Mucosa of rectum (tissue), 2 donors: Measurements from ENCODE around the gene TMEM59L.
"Not testable (repeated sequence)": the region's sequence is repeated elsewhere in the genome, so short reads cannot be mapped to it uniquely, and the experiment has no call there.

Experiments used
- H3K27ac ChIP-seq, 2 donors: one replicate each; pipeline ENCODE4 v1.7.0; 2013; ENCODE audit warnings: inconsistent platforms in 2 of 2, low read depth in 2 of 2, low read length in 2 of 2
- H3K27me3 ChIP-seq, 2 donors: one replicate each; pipeline ENCODE4 v1.7.0; 2013; ENCODE audit warnings: low read length in 2 of 2; ENCODE audit not compliant: control insufficient read depth in 2 of 2, insufficient read depth in 2 of 2
- H3K36me3 ChIP-seq, 2 donors: one replicate each; pipeline ENCODE4 v1.7.0; 2013; ENCODE audit warnings: low read length in 2 of 2; ENCODE audit not compliant: control insufficient read depth in 2 of 2, insufficient read depth in 2 of 2
- H3K4me1 ChIP-seq, 2 donors: one replicate each; pipeline ENCODE4 v1.7.0; 2013; ENCODE audit warnings: low read length in 2 of 2, mild to moderate bottlenecking in 1 of 2; ENCODE audit not compliant: control insufficient read depth in 2 of 2, insufficient read depth in 2 of 2
- H3K4me3 ChIP-seq, 2 donors: one replicate each; pipeline ENCODE4 v1.7.0; 2013; ENCODE audit warnings: low read length in 2 of 2
- H3K9ac ChIP-seq, 2 donors: one replicate each; pipeline ENCODE4 v1.7.0; 2013; ENCODE audit warnings: low read length in 2 of 2, low read depth in 1 of 2, mild to moderate bottlenecking in 1 of 2
- H3K9me3 ChIP-seq, 2 donors: one replicate each; pipeline ENCODE4 v1.7.0; 2013; ENCODE audit warnings: low read length in 2 of 2; ENCODE audit not compliant: control insufficient read depth in 2 of 2
- donor health status: healthy.
- donor health status: Normal muscosa, but diverticular disease.

TMEM59L gene

DNA sequence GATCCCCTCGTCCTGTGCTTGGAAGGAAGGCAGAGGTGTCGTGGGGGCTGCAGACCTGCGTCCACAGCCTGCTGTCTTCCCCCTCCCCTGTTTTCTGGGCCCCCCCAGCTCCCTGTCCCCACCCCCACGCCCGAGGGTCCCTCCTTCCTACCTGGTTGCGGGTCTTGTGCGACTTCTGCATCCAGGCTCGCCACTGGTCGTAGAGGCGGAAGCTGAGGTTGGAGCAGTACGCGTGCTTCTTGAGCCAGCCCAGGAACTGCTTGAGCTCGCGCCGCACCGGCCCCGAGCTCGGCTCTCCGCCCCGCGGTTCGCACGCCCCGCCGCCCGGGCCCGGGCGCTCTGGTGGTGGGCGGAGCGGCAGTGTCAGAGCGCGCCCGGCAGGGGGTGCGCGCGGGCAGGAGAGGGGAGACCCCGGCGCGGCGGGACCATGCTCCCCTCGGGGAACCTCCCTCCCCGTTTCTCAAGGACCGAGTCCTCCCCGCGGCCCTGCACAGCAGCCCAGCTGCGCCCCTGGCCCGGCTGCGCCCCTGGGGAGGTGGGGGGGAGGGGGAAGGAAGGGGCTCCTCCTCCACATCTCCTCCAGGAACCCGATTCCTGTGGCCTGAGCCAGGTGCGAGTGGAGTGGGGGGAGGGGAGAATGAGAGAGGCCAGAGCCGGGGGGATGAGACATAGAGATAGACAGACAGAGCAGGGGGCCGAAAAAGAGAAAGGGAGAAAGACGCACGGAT, 18.4 kb upstream of the TMEM59L start:
- H3K27ac ChIP-seq, result no peak overlapping the region
- H3K27me3 ChIP-seq, result peaks cover 7 to 16% of the 10 kb centered on the region in 2 donors
- peak overlapping the region; percentile 4 to 6 for H3K4me3 ChIP-seq
- no peaks in the 10 kb centered on the region for H3K9me3 ChIP-seq
- peak overlapping the region in 1 of 2 donors; percentile 19 for H3K9ac ChIP-seq
- H3K4me1 ChIP-seq, result peaks cover 19 to 20% of the 10 kb centered on the region in 2 donors
- H3K36me3 ChIP-seq, result peaks cover 5 to 6% of the 10 kb centered on the region in 2 donors

- Histone ChIP-seq H3K36me3 (peaks cover 5 to 6% of the 10 kb centered on the region in 2 donors), H3K27ac (no peak overlapping the region), H3K4me1 (peaks cover 14% of the 10 kb centered on the region in 2 donors), H3K4me3 (peak overlapping the region; percentile 4 to 6), H3K9me3 (no peaks in the 10 kb centered on the region), H3K9ac (no peak overlapping the region), H3K27me3 (peaks cover 11 to 21% of the 10 kb centered on the region in 2 donors)
Measured at GRCh38 chr19:18594824-18595373, 17.8 kb upstream of the TMEM59L start.

GRCh38 chr19:18595475-18595874, 17.2 kb upstream of the TMEM59L start:
- no peak overlapping the region for H3K9ac ChIP-seq
- no peak overlapping the region for H3K27ac ChIP-seq
- H3K36me3 ChIP-seq, result peaks cover 5 to 6% of the 10 kb centered on the region in 2 donors
- H3K27me3 ChIP-seq, result peaks cover 11 to 23% of the 10 kb centered on the region in 2 donors
- no peak overlapping the region for H3K4me3 ChIP-seq
- peaks cover 10% of the 10 kb centered on the region in 2 donors for H3K4me1 ChIP-seq
- no peaks in the 10 kb centered on the region for H3K9me3 ChIP-seq

DNA sequence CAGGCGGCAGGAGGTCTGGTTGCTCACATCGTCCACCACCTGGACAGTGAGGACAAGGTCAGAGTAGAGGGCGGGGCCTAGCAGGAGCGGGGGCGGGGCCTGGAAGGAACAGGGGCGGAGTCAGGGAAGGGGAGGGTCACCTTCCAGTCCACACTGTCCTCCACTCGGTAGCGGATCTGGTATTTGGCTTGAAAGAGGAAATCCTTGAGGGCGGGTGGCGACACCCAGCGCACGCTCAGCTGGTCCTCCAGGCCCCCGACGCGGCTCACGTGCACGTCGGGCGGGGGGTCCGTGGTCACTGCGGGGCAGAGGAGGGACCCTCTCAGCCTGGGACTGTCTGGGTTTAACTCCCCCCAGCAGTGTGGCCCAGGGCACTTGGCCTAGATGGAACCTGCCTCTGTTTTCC, 15.9 kb upstream of the TMEM59L start:
- no peak overlapping the region for H3K9ac ChIP-seq
- no peak overlapping the region for H3K4me3 ChIP-seq
- no peaks in the 10 kb centered on the region for H3K9me3 ChIP-seq
- peaks cover 11 to 23% of the 10 kb centered on the region in 2 donors for H3K27me3 ChIP-seq
- H3K27ac ChIP-seq, result no peak overlapping the region
- H3K4me1 ChIP-seq, result peaks cover 9 to 10% of the 10 kb centered on the region in 2 donors
- no peaks in the 10 kb centered on the region for H3K36me3 ChIP-seq

- Histone ChIP-seq H3K27ac (no peak overlapping the region), H3K4me1 (peaks cover 9 to 10% of the 10 kb centered on the region in 2 donors), H3K27me3 (peaks cover 16 to 27% of the 10 kb centered on the region in 2 donors), H3K4me3 (no peak overlapping the region), H3K36me3 (no peaks in the 10 kb centered on the region), H3K9ac (no peak overlapping the region), H3K9me3 (no peaks in the 10 kb centered on the region)
Measured at GRCh38 chr19:18597809-18598660, 14.6 kb upstream of the TMEM59L start.

DNA sequence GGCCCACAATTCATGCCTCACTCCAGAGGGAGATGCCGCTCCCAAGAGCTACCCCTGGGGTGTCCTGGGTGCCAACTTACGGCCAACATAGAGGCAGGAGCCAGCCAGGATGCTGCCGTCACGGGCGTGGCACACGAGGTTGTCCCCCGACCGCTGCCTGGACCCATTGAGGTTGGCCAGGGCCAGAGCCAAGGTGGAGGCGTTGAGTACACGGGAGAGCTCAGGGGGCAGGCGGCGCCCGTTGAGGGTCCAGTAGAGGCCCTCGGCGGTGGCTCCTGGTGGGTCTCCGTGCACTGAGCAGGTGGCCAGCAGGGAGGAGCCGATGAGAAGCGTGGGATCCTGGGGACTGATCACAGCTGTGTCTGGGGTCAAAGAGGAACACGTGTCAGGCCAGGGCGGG, 13.2 kb upstream of the TMEM59L start:
- no peaks in the 10 kb centered on the region for H3K9me3 ChIP-seq
- peaks cover 25 to 39% of the 10 kb centered on the region in 2 donors for H3K27me3 ChIP-seq
- H3K4me3 ChIP-seq, result no peak overlapping the region
- no peak overlapping the region for H3K27ac ChIP-seq
- H3K4me1 ChIP-seq, result peaks cover 5 to 8% of the 10 kb centered on the region in 2 donors
- H3K9ac ChIP-seq, result no peak overlapping the region
- H3K36me3 ChIP-seq, result no peaks in the 10 kb centered on the region

DNA sequence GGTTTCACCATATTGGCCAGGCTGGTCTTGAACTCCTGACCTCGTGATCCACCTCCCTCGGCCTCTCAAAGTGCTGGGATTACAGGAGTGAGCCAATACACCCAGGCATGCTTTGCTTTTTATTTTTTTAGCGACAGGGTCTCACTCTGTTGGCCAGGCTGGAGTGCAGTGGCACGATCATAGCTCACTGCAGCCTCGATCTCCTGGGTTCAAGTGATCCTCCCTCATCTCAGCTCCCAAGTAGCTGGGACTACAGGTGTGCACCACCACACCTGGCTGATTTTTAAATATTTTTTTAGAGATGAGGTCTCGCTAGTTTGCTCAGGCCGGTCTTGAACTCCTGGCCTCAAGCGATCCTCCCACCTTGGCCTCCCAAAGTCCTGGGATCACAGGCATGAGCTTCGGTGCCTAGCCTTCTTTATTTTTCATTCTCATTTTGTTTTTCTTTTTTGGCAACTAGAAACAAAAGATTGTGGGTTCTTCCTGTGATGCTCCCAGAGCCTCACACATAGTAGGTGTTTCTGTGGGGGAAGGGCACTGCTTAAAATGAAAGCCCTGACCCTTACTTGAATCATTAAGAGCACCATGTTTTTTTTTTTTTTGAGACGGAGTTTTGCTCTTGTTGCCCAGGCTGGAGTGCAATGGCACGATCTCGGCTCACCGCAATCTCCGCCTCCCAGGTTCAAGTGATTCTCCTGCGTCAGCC, 11.8 kb upstream of the TMEM59L start:
- H3K27ac ChIP-seq, H3K4me1 ChIP-seq, H3K4me3 ChIP-seq, H3K9me3 ChIP-seq, H3K9ac ChIP-seq, H3K36me3 ChIP-seq: not testable (repeated sequence)
- peaks cover 36 to 44% of the 10 kb centered on the region in 2 donors for H3K27me3 ChIP-seq

GRCh38 chr19:18601875-18602274, 10.8 kb upstream of the TMEM59L start:
- H3K4me1 ChIP-seq, result peaks cover 0 to under 1% of the 10 kb centered on the region in 2 donors
- H3K4me3 ChIP-seq, result no peak overlapping the region
- peaks cover 35 to 41% of the 10 kb centered on the region in 2 donors for H3K27me3 ChIP-seq

DNA sequence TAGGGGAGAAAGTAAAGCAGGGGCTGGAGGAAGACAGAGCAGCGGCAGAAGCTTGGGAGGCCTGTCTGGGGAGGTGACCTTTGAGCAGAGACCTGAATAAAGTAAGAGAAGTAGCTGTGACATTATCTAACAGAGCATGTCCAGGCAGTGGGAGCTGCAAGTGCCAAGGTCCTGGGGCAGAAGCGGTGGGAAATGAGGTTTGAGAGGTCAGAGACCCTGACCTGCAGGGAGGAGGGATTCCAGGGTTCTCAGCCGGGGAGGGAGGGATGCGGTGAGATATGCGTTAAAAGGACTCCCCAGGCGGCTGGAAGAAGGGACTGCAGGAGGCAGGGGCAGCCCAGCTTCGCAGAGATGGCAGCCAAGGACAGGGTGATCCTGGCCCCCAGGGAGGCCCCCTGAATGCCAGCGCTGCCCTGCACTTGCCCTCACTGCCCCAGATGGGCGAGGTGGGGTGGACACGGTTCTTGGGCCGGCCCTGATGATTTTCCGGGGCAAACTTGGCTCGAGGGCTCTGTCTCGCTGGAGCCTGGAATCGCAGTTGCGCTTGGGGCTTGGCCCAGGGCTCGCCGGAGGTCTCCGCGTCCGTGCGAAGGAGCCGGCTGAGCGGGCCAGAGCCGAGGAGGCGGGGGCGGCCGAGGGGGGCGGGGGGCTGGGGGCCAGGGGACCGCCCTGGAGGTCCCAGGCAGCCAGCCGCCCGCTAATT, 9.3 kb upstream of the TMEM59L start:
- Histone ChIP-seq H3K27me3 (peaks cover 44 to 47% of the 10 kb centered on the region in 2 donors), H3K9me3 (no peaks in the 10 kb centered on the region), H3K4me1 (peaks cover 0 to 3% of the 10 kb centered on the region in 2 donors), H3K27ac (no peak overlapping the region), H3K4me3 (no peak overlapping the region), H3K9ac (no peak overlapping the region), H3K36me3 (no peaks in the 10 kb centered on the region)

More at GRCh38 chr19:18601875-18602274, 10.8 kb upstream of the TMEM59L start:
- Histone ChIP-seq H3K36me3 (no peaks in the 10 kb centered on the region), H3K9ac (no peak overlapping the region), H3K27ac (no peak overlapping the region), H3K9me3 (no peaks in the 10 kb centered on the region)
